ENCODE data around the gene RNF223. TPM values are rescaled to one million over a fixed set of nuclear protein-coding genes. Genes with fewer than 3 reads are reported as not detected.

Gene RNF223
- total and polyA plus RNA-seq, 2 of the 13 experiments (the other 11 are each of a cell fraction or from before 2014, with no cell fraction given) = 0.03 TPM; not detected in 1

DNA sequence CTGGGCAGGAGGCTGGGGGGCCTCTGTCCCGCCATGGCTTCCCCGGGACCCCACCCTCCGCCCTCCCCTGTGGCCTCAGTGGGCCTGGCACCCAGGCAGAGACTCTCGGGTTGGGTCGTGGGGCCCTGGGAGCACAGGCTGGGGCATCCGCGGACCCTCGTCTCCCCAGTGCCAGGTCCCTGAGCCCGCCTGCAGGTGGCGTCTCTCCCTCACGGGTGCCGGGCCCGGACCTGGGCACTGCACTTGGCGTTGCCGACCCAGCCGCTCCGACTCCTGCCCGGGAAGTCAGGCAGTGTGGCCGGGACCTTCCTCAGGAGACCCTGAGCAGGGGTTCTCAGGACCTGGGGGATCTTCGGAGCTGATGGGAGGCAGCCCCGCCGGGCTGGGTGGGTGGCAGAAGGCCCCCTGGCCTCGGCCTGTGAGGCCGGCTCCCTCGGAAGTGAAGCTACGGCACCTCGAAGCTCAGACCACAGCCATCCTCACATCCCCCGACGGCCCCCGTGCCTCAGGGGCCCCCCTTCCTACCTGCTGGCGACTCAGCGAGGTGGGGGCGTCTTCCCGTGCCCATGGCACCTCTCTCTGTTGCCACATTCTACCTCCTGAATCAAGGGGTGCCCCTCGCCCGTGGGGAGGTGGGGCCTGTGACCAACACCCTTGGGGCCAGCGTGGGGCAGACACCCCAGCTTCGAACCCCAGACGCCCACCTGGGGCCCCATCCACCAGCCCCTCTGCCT is 48.1 kb upstream of the RNF223 start:
- no peaks in the 10 kb centered on the region for H3K36me3 ChIP-seq (replicated peaks in 1 of 2; ENCODE audit: control insufficient read depth in 1 of 2, insufficient read depth in 2 of 2, low read length in 2 of 2)
- peak overlapping the region; percentile 29; the same call in 1 of the 2 replicates for H3K9ac ChIP-seq (ENCODE audit: insufficient read depth, low read depth, low read length)
- H3K4me2 ChIP-seq (ENCODE audit: low read depth, low read length) = peak overlapping the region; percentile 91
- H3K27ac ChIP-seq (ENCODE audit: extremely low read length, insufficient read depth, low read length) = no peak overlapping the region
- H3K79me2 ChIP-seq (ENCODE audit: insufficient read depth, low read length) = no peaks in the 10 kb centered on the region
- no peaks in the 10 kb centered on the region for H4K20me1 ChIP-seq (ENCODE audit: insufficient read depth, low read length)
- H2AFZ ChIP-seq (ENCODE audit: low read length) = no peak overlapping the region
- WGBS (ENCODE audit: low lambda C conversion rate) = 14% methylated on average over 7 of the region's 39 CpGs
- ATAC-seq (peak; percentile 67), DNase-seq (ENCODE audit: low spot score) (peak; percentile 52), FAIRE-seq (no peak)
- H3K27me3 ChIP-seq (ENCODE audit: control insufficient read depth in 1 of 2, insufficient read depth in 2 of 2, low read length in 2 of 2) = peaks cover 7 to 35% of the 10 kb centered on the region in 2 experiments; a peak in 4 of 5 replicates
- POLR2A ChIA-PET = interaction anchor here (0.9 to 4.2 kb wide), 6 partner anchors 10 to 168 kb away, joined by 3 to 93 read pairs (median 6); no protein-coding TSS in a partner anchor
- H3K4me3 ChIP-seq (replicated peaks in 1 of 3; ENCODE audit: insufficient read depth in 1 of 3, low read depth in 2 of 3, low read length in 3 of 3) = peak overlapping the region; percentile 41 to 72 (median 49); a peak in 5 of 6 replicates
- no peaks in the 10 kb centered on the region for H3K9me3 ChIP-seq (ENCODE audit: low read length)
- peaks cover 66% of the 10 kb centered on the region for H3K4me1 ChIP-seq (ENCODE audit: insufficient read depth, low read length)
- no TSS peak for BruUV-seq (replicated peaks)
- in situ Hi-C loops (cut with HindIII; ENCODE audit: extremely low pct_ligation_motif_present, low pct_unique_long_range_greater_than_20kb) = no loop called here
- CTCF ChIA-PET (ENCODE audit: low intra/inter-chr PET ratio, low total read pairs) = interaction anchor here (0.8 to 1.4 kb wide), 5 partner anchors 108 to 169 kb away, joined by 3 to 8 read pairs (median 3); partner anchors contain the start of genes B3GALT6 and SDF4
- intact Hi-C loops (cut with micrococcal nuclease; ENCODE audit: unreplicated experiment) = loop anchor here (5.0 kb wide), 3 partner anchors 110 to 170 kb away; partner anchors contain the start of genes B3GALT6 and SDF4
- TF ChIP-seq, protein P1, sequence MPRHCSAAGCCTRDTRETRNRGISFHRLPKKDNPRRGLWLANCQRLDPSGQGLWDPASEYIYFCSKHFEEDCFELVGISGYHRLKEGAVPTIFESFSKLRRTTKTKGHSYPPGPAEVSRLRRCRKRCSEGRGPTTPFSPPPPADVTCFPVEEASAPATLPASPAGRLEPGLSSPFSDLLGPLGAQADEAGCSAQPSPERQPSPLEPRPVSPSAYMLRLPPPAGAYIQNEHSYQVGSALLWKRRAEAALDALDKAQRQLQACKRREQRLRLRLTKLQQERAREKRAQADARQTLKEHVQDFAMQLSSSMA (CRISPR knock-in tag; IDR thresholded peaks at IDR 0.05) = 0 out of 2 replicates have a peak, but pooled peaks have one; percentile 6
- TF ChIP-seq, protein P2, sequence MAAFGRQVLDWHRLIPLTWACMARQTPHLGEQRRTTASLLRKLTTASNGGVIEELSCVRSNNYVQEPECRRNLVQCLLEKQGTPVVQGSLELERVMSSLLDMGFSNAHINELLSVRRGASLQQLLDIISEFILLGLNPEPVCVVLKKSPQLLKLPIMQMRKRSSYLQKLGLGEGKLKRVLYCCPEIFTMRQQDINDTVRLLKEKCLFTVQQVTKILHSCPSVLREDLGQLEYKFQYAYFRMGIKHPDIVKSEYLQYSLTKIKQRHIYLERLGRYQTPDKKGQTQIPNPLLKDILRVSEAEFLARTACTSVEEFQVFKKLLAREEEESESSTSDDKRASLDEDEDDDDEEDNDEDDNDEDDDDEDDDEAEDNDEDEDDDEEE (CRISPR knock-in tag; IDR thresholded peaks at IDR 0.05) = 0 out of 2 replicates have a peak, but pooled peaks have one; percentile 24
- peak; percentile 14; the same call in 1 of the 2 replicates for TF ChIP-seq ZNF350 (CRISPR knock-in tag; IDR thresholded peaks at IDR 0.05; ENCODE audit: borderline replicate concordance, low read depth)
- no peak for TF ChIP-seq HDAC2 (CRISPR knock-in tag; IDR thresholded peaks at IDR 0.05)
- TF ChIP-seq KAT2B (IDR thresholded peaks at IDR 0.05; ENCODE audit: borderline replicate concordance, low read depth, low read length) = no peak
- peak; percentile 67; the same call in 1 of the 2 replicates for TF ChIP-seq GABPB1 (CRISPR knock-in tag; IDR thresholded peaks at IDR 0.05)
- no peak for TF ChIP-seq KMT2A (CRISPR knock-in tag; IDR thresholded peaks at IDR 0.05)
- TF ChIP-seq, protein P3, sequence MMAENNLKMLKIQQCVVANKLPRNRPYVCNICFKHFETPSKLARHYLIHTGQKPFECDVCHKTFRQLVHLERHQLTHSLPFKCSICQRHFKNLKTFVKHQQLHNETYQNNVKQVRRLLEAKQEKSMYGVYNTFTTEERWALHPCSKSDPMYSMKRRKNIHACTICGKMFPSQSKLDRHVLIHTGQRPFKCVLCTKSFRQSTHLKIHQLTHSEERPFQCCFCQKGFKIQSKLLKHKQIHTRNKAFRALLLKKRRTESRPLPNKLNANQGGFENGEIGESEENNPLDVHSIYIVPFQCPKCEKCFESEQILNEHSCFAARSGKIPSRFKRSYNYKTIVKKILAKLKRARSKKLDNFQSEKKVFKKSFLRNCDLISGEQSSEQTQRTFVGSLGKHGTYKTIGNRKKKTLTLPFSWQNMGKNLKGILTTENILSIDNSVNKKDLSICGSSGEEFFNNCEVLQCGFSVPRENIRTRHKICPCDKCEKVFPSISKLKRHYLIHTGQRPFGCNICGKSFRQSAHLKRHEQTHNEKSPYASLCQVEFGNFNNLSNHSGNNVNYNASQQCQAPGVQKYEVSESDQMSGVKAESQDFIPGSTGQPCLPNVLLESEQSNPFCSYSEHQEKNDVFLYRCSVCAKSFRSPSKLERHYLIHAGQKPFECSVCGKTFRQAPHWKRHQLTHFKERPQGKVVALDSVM (CRISPR knock-in tag; IDR thresholded peaks at IDR 0.05) = peak; percentile 47; the same call in 1 of the 2 replicates
- no peak for TF ChIP-seq ZNF138 (CRISPR knock-in tag; IDR thresholded peaks at IDR 0.05; ENCODE audit: low read depth)
- peak; percentile 77 for TF ChIP-seq MEF2D (CRISPR knock-in tag; IDR thresholded peaks at IDR 0.05)
- no peak for TF ChIP-seq ZFYVE20 (CRISPR knock-in tag; IDR thresholded peaks at IDR 0.05; ENCODE audit: borderline replicate concordance, low read depth)
- TF ChIP-seq KLF16 (CRISPR knock-in tag; IDR thresholded peaks at IDR 0.05) = no peak
- no peak for TF ChIP-seq TAF1 (CRISPR knock-in tag; IDR thresholded peaks at IDR 0.05)
- TF ChIP-seq KDM5B (CRISPR knock-in tag; IDR thresholded peaks at IDR 0.05; ENCODE audit: borderline replicate concordance) = 0 out of 2 replicates have a peak, but pooled peaks have one; percentile 38
- TF ChIP-seq ZNF556 (CRISPR knock-in tag; IDR thresholded peaks at IDR 0.05; ENCODE audit: borderline replicate concordance) = 0 out of 2 replicates have a peak, but pooled peaks have one; percentile 3
- TF ChIP-seq GATAD1 (CRISPR knock-in tag; IDR thresholded peaks at IDR 0.05) = peak; percentile 41
- TF ChIP-seq AKAP8 (CRISPR knock-in tag; IDR thresholded peaks at IDR 0.05) = peak; percentile 69; the same call in 1 of the 2 replicates
- TF ChIP-seq ZNF567 (CRISPR knock-in tag; IDR thresholded peaks at IDR 0.05; ENCODE audit: borderline replicate concordance) = no peak
- TF ChIP-seq HIVEP1 (CRISPR knock-in tag; IDR thresholded peaks at IDR 0.05) = 0 out of 2 replicates have a peak, but pooled peaks have one; percentile 37
- TF ChIP-seq TARDBP (CRISPR knock-in tag; IDR thresholded peaks at IDR 0.05) = peak; percentile 55

All from HepG2 (cell line).